CD4-positive, alpha-beta T cell treated with Interleukin-6 for 4 hours (primary cell): Measurements from ENCODE around the gene AKT1S1.
"Not testable (repeated sequence)": the region's sequence is repeated elsewhere in the genome, so short reads cannot be mapped to it uniquely, and the experiment has no call there.

Experiments
- DNase-seq: peaks from one replicate; pipeline ENCODE4 v3.0.0-alpha.2; 2020; ENCODE audit warnings: mixed read lengths

The AKT1S1 gene

GRCh38 chr19:49833599-49833998, 43.6 kb downstream of the AKT1S1 start:
- no peak for DNase-seq

DNA sequence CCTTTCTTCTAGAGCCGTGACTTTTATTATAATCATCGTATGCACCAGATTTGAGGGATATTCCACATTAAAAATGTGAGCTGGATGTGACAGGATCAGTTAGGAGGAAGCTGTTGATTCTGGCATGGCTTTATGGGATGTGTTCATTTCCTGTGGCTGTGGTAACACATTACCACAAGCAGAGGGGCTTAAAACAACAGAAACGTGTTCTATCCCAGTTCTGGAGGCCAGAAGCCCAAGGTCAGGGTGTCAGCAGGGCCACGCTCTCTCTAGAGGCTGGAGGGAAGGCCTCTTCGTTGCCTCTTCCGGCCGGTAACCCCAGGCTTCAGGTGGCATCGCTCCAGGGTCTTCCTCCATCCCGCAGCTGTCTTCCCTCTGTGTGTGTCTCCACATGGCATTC, 44.6 kb downstream of the AKT1S1 start:
- no peak for DNase-seq

GRCh38 chr19:49831592-49831991, 45.6 kb downstream of the AKT1S1 start:
- no peak for DNase-seq

- DNase-seq, result no peak
Observed at GRCh38 chr19:49830766-49831165, 46.4 kb downstream of the AKT1S1 start.

DNA sequence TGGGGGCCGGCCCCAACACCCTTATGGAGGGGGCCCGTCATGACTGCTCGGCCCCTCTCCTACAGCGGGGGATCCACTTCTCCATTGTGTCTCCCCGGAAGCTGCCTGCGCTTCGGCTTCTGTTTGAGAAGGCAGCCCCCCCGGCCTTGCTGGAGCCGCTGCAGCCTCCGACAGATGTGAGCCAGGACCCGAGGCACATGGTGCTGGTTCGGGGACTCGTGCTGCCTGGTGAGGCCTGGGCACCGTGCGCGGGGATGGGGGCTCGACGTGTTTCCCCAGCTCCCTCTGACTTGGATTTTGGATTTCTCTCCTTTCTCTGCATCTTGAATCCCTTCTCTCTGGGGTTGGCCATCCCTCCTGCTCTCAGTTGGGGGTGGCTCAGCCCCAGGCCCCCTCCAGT, 47.4 kb downstream of the AKT1S1 start:
- no peak for DNase-seq

- DNase-seq, result no peak
Observed at GRCh38 chr19:49829200-49829599, 48.0 kb downstream of the AKT1S1 start.

- DNase-seq, result no peak
Observed at GRCh38 chr19:49827034-49827433, 50.1 kb downstream of the AKT1S1 start.

- DNase-seq, result no peak
Observed at GRCh38 chr19:49824662-49825061, 52.5 kb downstream of the AKT1S1 start.

- no peak for DNase-seq
Observed at GRCh38 chr19:49823472-49823871, 53.7 kb downstream of the AKT1S1 start.

DNA sequence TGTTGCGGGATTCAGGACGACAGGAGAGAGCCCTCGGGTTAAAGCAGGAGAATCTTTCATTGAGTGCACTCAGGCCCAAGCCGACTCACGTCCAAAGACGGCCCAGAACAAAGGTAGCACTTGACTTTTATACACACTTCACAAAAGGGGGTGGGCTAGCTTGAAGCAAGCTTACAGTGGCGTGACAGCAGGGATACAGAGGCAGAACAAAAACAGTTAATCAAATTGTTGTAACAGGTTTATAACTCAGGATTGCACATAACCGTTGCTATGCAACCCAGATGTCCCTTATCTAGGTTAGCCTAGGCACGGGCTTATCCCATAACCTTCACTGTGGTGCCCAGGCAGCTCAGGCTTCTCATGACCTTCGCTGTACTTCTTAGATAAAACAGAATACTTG, 57.0 kb downstream of the AKT1S1 start:
- no peak for DNase-seq

DNA sequence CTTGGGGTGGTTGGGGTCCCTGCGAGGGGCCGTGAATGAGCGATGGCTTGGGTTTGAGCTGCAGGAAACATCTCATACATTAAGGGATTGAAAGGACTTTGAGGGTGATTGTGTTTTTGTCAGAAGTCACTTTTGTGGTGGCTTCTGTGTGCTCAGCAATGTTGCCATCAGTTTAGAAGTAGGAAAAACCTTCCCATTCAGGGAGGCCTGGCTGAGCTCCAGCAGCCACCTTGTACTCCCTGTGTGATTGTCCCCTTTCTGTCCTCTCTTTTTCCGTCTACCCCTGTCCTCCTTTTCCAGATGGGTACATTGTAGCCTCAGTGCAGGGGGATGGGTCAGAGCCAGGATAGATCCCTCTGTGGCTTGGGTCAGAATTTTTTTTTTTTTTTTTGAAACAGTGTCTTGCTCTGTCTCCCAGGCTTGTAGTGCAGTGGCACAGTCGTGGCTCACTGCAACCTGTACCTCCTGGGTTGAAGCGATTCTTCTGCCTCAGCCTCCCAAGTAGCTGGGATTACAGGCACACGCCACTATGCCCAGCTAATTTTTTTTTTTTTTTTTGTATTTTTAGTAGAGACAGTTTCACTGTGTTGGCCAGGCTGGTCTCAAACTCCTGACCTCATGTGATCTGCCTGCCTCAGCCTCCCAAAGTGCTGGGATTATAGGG, 57.6 kb downstream of the AKT1S1 start:
- not testable (repeated sequence) for DNase-seq
